HepG2 (cell line): ENCODE data around the gene ALDH3A2. TPM values are rescaled to one million over a fixed set of nuclear protein-coding genes. Genes with fewer than 3 reads are reported as not detected.

ENCODE experiments used
- DNMT1 ChIP-seq: sonication (generic); formaldehyde crosslinking; IDR thresholded peaks from 2 replicates; pipeline ENCODE4 v1.5.1; 2020; ENCODE audit warnings: mild to moderate bottlenecking, missing genetic modification reagents
- EED ChIP-seq: sonication (generic); formaldehyde crosslinking; IDR thresholded peaks from 2 replicates; pipeline ENCODE4 v1.5.0; 2020; ENCODE audit warnings: mild to moderate bottlenecking, missing genetic modification reagents
- GATAD2A ChIP-seq: IDR thresholded peaks from 2 replicates; pipeline ENCODE4 v1.6.1; 2016
- HMG20B ChIP-seq: conservative IDR thresholded peaks from 2 replicates; pipeline ENCODE4 v1.6.1; 2016; ENCODE audit warnings: missing genetic modification reagents, missing compliant biosample characterization
- MEF2D ChIP-seq: sonication (generic); formaldehyde crosslinking; IDR thresholded peaks from 2 replicates; pipeline ENCODE4 v1.5.1; 2020; ENCODE audit warnings: mild to moderate bottlenecking, missing genetic modification reagents
- NBN ChIP-seq: fragments of 450-650 bp; conservative IDR thresholded peaks from 2 replicates; pipeline ENCODE4 v1.6.1; 2017
- NPAS2 ChIP-seq: sonication (generic); formaldehyde crosslinking; IDR thresholded peaks from 2 replicates; pipeline ENCODE4 v1.8.0; 2022; ENCODE audit warnings: mild to moderate bottlenecking, missing genetic modification reagents, borderline replicate concordance
- PPARG ChIP-seq: conservative IDR thresholded peaks from 2 replicates; pipeline ENCODE4 v1.6.1; 2016; ENCODE audit warnings: missing biosample characterization, missing genetic modification reagents
- SOX13 ChIP-seq, 3 experiments: fragments of 450-650 bp in 1 of 3; sonication (generic) in 1 of 3; formaldehyde crosslinking in 1 of 3; IDR thresholded peaks in 2 of 3; conservative IDR thresholded peaks in 1 of 3; 2 replicates each; pipeline versions ENCODE4 v1.5.0 to v1.6.1; 2016 to 2020; ENCODE audit warnings: antibody characterized with exemption in 1 of 3, mild to moderate bottlenecking in 1 of 3, missing compliant biosample characterization in 1 of 3, missing genetic modification reagents in 1 of 3, moderate library complexity in 1 of 3
- ZFP36L1 ChIP-seq: sonication (generic); formaldehyde crosslinking; IDR thresholded peaks from 2 replicates; pipeline ENCODE4 v1.8.0; 2022; ENCODE audit warnings: mild to moderate bottlenecking, missing genetic modification reagents, moderate library complexity
- ZKSCAN8 ChIP-seq: IDR thresholded peaks from 2 replicates; pipeline ENCODE4 v1.6.1; 2016; ENCODE audit warnings: borderline replicate concordance, missing genetic modification reagents, missing compliant biosample characterization
- ZMYM2 ChIP-seq: sonication (generic); formaldehyde crosslinking; IDR thresholded peaks from 2 replicates; pipeline ENCODE4 v1.8.0; 2022; ENCODE audit warnings: mild to moderate bottlenecking, missing genetic modification reagents
- ZNF251 ChIP-seq: sonication (generic); formaldehyde crosslinking; IDR thresholded peaks from 2 replicates; pipeline ENCODE4 v1.9.0; 2021; ENCODE audit warnings: mild to moderate bottlenecking, missing genetic modification reagents
- ZNF282 ChIP-seq: fragments of 450-650 bp; IDR thresholded peaks from 2 replicates; pipeline ENCODE4 v1.6.1; 2018; ENCODE audit not compliant: partially characterized antibody
- ZNF292 ChIP-seq: sonication (generic); formaldehyde crosslinking; IDR thresholded peaks from 2 replicates; pipeline ENCODE4 v1.8.1; 2022; ENCODE audit warnings: mild to moderate bottlenecking, low read depth, missing genetic modification reagents, borderline replicate concordance
- ZNF446 ChIP-seq: sonication (generic); formaldehyde crosslinking; IDR thresholded peaks from 2 replicates; pipeline ENCODE4 v1.5.0; 2020; ENCODE audit warnings: mild to moderate bottlenecking, missing genetic modification reagents
- ZNF572 ChIP-seq: sonication (generic); formaldehyde crosslinking; IDR thresholded peaks from 2 replicates; pipeline ENCODE4 v1.5.1; 2020; ENCODE audit warnings: mild to moderate bottlenecking, missing genetic modification reagents
- ZSCAN22 ChIP-seq: sonication (generic); formaldehyde crosslinking; IDR thresholded peaks from 2 replicates; pipeline ENCODE4 v1.4.0; 2020; ENCODE audit warnings: mild to moderate bottlenecking, missing genetic modification reagents
- polyA plus RNA-seq, 8 experiments: library from polyadenylated mRNA; depleted of rRNA in 3 of 8; stranded (reverse) in 7 of 8; unstranded in 1 of 8; fragments of >200 nt; fragmentation: Illumina TruSeq in 4 of 8; extraction: Trizol in 4 of 8; gene quantifications; 2 replicates each; pipeline versions ENCODE4 v1.2.1 to v1.2.3, GENCODE V29; 2011 to 2016; ENCODE audit warnings: low read depth in 4 of 8, missing spikeins in 1 of 8, mixed read lengths in 1 of 8; ENCODE audit not compliant: insufficient read depth in 1 of 8
- total RNA-seq, 5 experiments: library from RNA; depleted of rRNA; stranded (reverse); fragments of >200 nt; fragmentation: Illumina TruSeq; extraction: Trizol; gene quantifications; 2 replicates each; pipeline ENCODE4 v1.2.3, GENCODE V29; 2016; ENCODE audit warnings: low read depth in 1 of 5
- TF ChIP-seq, protein P1 (sequence below): sonication (generic); formaldehyde crosslinking; IDR thresholded peaks from 2 replicates; pipeline ENCODE4 v1.4.0; 2020; ENCODE audit warnings: missing genetic modification reagents
- TF ChIP-seq, protein P2 (sequence below): sonication (generic); formaldehyde crosslinking; IDR thresholded peaks from 2 replicates; pipeline ENCODE4 v1.4.0; 2020; ENCODE audit warnings: missing genetic modification reagents
- TF ChIP-seq, protein P3 (sequence below): sonication (generic); formaldehyde crosslinking; IDR thresholded peaks from 2 replicates; pipeline ENCODE4 v1.5.1; 2020; ENCODE audit warnings: missing genetic modification reagents, mild to moderate bottlenecking, borderline replicate concordance

ALDH3A2 gene
- total and polyA plus RNA-seq, 2 of the 13 experiments (the other 11 are each of a cell fraction or from before 2014, with no cell fraction given): 80.8 to 180 TPM

DNA sequence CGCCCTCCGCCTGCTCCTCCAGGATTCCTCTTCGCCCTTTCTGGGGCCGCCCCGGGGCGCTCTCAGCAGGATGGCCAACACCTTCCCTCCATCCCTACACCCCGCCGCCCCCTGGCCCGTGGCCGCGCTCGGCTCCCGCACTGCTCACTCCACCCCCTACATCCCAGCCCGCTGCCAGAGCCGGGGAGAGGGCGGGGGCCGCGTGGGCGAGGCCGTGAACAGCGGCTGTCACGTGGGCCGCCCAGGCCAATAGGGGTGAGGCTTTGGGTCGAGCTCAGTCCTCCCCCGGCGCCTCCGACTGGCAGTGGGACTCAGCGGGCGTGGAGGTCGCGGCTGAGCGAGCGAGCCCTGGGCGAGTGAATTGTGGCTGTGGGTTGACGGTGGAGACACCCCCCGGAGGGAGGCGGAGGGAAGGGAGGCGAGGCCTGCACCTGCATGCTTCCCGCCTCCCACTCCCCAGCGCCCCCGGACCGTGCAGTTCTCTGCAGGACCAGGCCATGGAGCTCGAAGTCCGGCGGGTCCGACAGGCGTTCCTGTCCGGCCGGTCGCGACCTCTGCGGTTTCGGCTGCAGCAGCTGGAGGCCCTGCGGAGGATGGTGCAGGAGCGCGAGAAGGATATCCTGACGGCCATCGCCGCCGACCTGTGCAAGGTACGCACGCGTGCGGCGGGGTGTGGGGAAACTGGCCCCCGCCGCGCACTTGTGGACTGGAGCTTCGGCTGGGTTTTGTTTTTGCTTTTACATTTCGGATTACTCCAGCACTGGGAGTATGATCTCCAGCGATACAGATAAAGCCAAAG, at the start of gene ALDH3A2 (continued):
- TF ChIP-seq, protein P1, sequence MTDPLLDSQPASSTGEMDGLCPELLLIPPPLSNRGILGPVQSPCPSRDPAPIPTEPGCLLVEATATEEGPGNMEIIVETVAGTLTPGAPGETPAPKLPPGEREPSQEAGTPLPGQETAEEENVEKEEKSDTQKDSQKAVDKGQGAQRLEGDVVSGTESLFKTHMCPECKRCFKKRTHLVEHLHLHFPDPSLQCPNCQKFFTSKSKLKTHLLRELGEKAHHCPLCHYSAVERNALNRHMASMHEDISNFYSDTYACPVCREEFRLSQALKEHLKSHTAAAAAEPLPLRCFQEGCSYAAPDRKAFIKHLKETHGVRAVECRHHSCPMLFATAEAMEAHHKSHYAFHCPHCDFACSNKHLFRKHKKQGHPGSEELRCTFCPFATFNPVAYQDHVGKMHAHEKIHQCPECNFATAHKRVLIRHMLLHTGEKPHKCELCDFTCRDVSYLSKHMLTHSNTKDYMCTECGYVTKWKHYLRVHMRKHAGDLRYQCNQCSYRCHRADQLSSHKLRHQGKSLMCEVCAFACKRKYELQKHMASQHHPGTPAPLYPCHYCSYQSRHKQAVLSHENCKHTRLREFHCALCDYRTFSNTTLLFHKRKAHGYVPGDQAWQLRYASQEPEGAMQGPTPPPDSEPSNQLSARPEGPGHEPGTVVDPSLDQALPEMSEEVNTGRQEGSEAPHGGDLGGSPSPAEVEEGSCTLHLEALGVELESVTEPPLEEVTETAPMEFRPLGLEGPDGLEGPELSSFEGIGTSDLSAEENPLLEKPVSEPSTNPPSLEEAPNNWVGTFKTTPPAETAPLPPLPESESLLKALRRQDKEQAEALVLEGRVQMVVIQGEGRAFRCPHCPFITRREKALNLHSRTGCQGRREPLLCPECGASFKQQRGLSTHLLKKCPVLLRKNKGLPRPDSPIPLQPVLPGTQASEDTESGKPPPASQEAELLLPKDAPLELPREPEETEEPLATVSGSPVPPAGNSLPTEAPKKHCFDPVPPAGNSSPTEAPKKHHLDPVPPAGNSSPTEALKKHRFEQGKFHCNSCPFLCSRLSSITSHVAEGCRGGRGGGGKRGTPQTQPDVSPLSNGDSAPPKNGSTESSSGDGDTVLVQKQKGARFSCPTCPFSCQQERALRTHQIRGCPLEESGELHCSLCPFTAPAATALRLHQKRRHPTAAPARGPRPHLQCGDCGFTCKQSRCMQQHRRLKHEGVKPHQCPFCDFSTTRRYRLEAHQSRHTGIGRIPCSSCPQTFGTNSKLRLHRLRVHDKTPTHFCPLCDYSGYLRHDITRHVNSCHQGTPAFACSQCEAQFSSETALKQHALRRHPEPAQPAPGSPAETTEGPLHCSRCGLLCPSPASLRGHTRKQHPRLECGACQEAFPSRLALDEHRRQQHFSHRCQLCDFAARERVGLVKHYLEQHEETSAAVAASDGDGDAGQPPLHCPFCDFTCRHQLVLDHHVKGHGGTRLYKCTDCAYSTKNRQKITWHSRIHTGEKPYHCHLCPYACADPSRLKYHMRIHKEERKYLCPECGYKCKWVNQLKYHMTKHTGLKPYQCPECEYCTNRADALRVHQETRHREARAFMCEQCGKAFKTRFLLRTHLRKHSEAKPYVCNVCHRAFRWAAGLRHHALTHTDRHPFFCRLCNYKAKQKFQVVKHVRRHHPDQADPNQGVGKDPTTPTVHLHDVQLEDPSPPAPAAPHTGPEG (CRISPR knock-in tag): peak; percentile 96
- TF ChIP-seq DNMT1 (no peak), ZNF446 (CRISPR knock-in tag) (peak; percentile 92), NPAS2 (CRISPR knock-in tag) (no peak), ZNF292 (CRISPR knock-in tag) (peak; percentile 100), MEF2D (CRISPR knock-in tag) (peak; percentile 83), SOX13 (IDR thresholded peaks at IDR 0.05) (peak; percentile 49; the same call in 1 of the 2 replicates), SOX13 (CRISPR knock-in tag; conservative IDR thresholded peaks at IDR 0.05 in 1 of 2, IDR thresholded peaks at IDR 0.05 in 1 of 2) (peak in 1 of 2 experiments; percentile 86; a peak in 2 of 4 replicates), ZSCAN22 (CRISPR knock-in tag) (no peak), HMG20B (no peak; the same call in 1 of the 2 replicates), ZNF282 (no peak), GATAD2A (peak; percentile 92), ZNF251 (CRISPR knock-in tag) (no peak), ZKSCAN8 (CRISPR knock-in tag) (peak; percentile 89), ZNF572 (CRISPR knock-in tag) (peak; percentile 98), ZMYM2 (CRISPR knock-in tag) (peak; percentile 98), EED (CRISPR knock-in tag) (no peak), PPARG (CRISPR knock-in tag) (peak; percentile 79), ZFP36L1 (CRISPR knock-in tag) (peak; percentile 82; the same call in 1 of the 2 replicates), NBN (no peak)
- TF ChIP-seq, protein P2, sequence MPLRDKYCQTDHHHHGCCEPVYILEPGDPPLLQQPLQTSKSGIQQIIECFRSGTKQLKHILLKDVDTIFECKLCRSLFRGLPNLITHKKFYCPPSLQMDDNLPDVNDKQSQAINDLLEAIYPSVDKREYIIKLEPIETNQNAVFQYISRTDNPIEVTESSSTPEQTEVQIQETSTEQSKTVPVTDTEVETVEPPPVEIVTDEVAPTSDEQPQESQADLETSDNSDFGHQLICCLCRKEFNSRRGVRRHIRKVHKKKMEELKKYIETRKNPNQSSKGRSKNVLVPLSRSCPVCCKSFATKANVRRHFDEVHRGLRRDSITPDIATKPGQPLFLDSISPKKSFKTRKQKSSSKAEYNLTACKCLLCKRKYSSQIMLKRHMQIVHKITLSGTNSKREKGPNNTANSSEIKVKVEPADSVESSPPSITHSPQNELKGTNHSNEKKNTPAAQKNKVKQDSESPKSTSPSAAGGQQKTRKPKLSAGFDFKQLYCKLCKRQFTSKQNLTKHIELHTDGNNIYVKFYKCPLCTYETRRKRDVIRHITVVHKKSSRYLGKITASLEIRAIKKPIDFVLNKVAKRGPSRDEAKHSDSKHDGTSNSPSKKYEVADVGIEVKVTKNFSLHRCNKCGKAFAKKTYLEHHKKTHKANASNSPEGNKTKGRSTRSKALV: peak; percentile 94
- TF ChIP-seq, protein P3, sequence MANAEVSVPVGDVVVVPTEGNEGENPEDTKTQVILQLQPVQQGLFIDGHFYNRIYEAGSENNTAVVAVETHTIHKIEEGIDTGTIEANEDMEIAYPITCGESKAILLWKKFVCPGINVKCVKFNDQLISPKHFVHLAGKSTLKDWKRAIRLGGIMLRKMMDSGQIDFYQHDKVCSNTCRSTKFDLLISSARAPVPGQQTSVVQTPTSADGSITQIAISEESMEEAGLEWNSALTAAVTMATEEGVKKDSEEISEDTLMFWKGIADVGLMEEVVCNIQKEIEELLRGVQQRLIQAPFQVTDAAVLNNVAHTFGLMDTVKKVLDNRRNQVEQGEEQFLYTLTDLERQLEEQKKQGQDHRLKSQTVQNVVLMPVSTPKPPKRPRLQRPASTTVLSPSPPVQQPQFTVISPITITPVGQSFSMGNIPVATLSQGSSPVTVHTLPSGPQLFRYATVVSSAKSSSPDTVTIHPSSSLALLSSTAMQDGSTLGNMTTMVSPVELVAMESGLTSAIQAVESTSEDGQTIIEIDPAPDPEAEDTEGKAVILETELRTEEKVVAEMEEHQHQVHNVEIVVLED (CRISPR knock-in tag): no peak; the same call in 1 of the 2 replicates
